ENCODE results near the gene UXS1.
A peak's percentile ranks its signal among the peaks of the same experiment; 100 is the strongest.

UXS1 gene

GRCh38 chr2:106094131-106094841 is 99.8 kb downstream of the UXS1 start:
- no peak for DNase-seq (ENCODE audit: low spot score)
- TF ChIP-seq CTCF (IDR thresholded peaks at IDR 0.05; ENCODE audit: extremely low read depth, insufficient read depth, missing control alignments), result no peak
- in situ Hi-C loops (cut with MboI; ENCODE audit: low pct_unique_long_range_greater_than_20kb, low sequenced_read_pairs, unreplicated experiment), result loop anchor here (25.0 kb wide), 1 partner anchor 507 kb away; no protein-coding TSS in a partner anchor

GRCh38 chr2:106090916-106091618 is 103.0 kb downstream of the UXS1 start:
- no peak for TF ChIP-seq CTCF (IDR thresholded peaks at IDR 0.05; ENCODE audit: extremely low read depth, insufficient read depth, missing control alignments)
- in situ Hi-C loops (cut with MboI; ENCODE audit: low pct_unique_long_range_greater_than_20kb, low sequenced_read_pairs, unreplicated experiment), result loop anchor here (25.0 kb wide), 1 partner anchor 504 kb away; no protein-coding TSS in a partner anchor
- no peak for DNase-seq (ENCODE audit: low spot score)

DNA sequence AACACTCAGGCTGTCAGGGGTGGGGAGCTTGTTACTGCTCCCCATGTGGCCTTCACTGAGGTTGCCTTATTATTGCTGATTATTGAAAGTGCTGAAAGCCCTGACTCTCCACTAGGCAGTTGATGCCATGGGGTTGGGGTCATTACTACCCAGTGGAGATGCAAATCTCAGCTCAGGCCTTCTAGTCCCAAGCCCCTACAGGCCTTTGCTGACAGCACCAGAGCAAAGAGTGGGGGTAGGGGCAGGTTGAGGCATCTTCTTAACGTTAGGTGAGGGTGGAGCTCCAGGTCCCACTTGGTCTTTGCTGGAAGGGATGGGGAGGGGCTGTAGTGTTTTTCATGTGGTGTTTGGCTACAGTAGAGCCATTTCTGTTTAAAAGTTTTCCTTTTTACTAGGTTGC is 104.5 kb downstream of the UXS1 start:
- no peak for DNase-seq (ENCODE audit: low spot score)
- no peak for TF ChIP-seq CTCF (IDR thresholded peaks at IDR 0.05; ENCODE audit: extremely low read depth, insufficient read depth, missing control alignments)
- in situ Hi-C loops (cut with MboI; ENCODE audit: low pct_unique_long_range_greater_than_20kb, low sequenced_read_pairs, unreplicated experiment), result loop anchor here (25.0 kb wide), 1 partner anchor 502 kb away; no protein-coding TSS in a partner anchor

DNA sequence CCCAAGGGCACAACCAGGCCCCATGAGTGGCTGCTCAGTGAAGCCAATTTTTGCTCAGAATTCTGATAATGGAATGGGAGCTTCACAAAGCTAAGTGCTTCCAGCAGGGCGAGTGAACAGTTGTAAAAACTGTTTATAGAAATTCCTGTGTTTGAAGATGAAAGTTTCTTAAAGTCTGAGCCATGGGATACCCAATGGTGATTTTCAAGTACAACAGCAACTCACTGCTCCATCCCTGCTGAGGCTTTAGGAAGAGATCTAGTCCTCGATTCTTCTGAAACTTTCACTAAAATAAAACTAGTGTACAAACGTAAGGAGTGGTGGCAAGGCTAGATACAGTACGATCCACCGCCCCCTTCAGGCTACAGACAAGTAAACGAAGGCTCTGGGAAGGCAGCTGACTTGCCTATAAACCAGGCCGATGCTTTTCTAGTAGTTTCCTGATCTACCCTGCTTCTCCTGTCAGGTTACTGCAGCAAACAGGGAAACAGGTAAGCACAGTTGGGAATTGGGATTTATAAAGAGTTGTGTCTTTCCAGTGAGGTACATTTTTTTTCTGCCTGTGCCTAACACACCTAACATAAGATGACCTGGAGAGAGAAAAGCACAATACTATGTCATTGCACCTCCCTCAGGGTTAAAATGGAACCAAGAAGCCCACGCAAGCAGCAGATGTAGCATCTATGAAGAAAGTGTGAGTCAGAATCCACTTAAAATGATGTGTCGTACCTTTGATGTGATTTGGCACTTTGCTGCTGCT is 108.7 kb downstream of the UXS1 start:
- peak; percentile 45 for TF ChIP-seq CTCF (IDR thresholded peaks at IDR 0.05; ENCODE audit: extremely low read depth, insufficient read depth, missing control alignments)
- peak; percentile 40 for DNase-seq (ENCODE audit: low spot score)
- in situ Hi-C loops (cut with MboI; ENCODE audit: low pct_unique_long_range_greater_than_20kb, low sequenced_read_pairs, unreplicated experiment), result loop anchor here (25.0 kb wide), 1 partner anchor 498 kb away; no protein-coding TSS in a partner anchor

DNA sequence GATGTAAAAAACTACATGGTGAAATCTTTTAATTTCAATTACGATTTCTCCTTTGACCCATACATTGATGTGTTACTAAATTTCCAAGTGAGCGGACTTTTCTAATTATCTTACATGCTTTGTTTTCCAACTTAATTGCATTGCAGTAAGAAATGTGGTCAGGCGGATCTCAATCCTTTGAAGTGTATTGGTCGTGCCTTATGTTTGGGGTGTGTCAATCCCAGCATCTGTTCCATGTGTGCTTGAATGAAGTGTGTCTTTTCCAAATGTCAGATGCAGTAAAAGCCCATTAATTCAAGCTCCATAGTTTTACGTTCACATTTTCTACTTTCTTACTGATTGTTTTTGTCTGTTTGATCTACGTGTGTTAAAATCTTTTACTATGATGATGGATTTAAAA is 113.1 kb downstream of the UXS1 start:
- TF ChIP-seq CTCF (IDR thresholded peaks at IDR 0.05; ENCODE audit: extremely low read depth, insufficient read depth, missing control alignments), result no peak
- in situ Hi-C loops (cut with MboI; ENCODE audit: low pct_unique_long_range_greater_than_20kb, low sequenced_read_pairs, unreplicated experiment), result loop anchor here (25.0 kb wide), 1 partner anchor 494 kb away; no protein-coding TSS in a partner anchor
- no peak for DNase-seq (ENCODE audit: low spot score)

GRCh38 chr2:106078096-106078495 is 116.0 kb downstream of the UXS1 start:
- no peak for TF ChIP-seq CTCF (IDR thresholded peaks at IDR 0.05; ENCODE audit: extremely low read depth, insufficient read depth, missing control alignments)
- in situ Hi-C loops (cut with MboI; ENCODE audit: low pct_unique_long_range_greater_than_20kb, low sequenced_read_pairs, unreplicated experiment), result loop anchor here (25.0 kb wide), 1 partner anchor 491 kb away; no protein-coding TSS in a partner anchor
- no peak for DNase-seq (ENCODE audit: low spot score)

Data from GM13977 (cell line).